Liver (tissue), 9 donors: ENCODE results near the gene PRR5L. TPM values are rescaled to one million over a fixed set of nuclear protein-coding genes. Genes with fewer than 3 reads are reported as not detected.

Experiments
- DNase-seq: peaks from one replicate; pipeline ENCODE4 v3.0.0-alpha.2; 2017; ENCODE audit warnings: low spot score
- H3K27ac ChIP-seq, 2 donors: one replicate each; pipeline ENCODE4 v1.7.0; 2013; ENCODE audit warnings: inconsistent platforms in 2 of 2, low read length in 2 of 2, control low read depth in 1 of 2, low read depth in 1 of 2, mild to moderate bottlenecking in 1 of 2
- H3K27me3 ChIP-seq, 4 donors: one replicate each; pipeline versions ENCODE4 v1.6.1 to v1.7.0; 2013; ENCODE audit warnings: low read length in 3 of 4, inconsistent platforms in 1 of 4, mild to moderate bottlenecking in 1 of 4, moderate library complexity in 1 of 4; ENCODE audit not compliant: control insufficient read depth in 4 of 4, insufficient read depth in 4 of 4
- H3K36me3 ChIP-seq, 4 donors: one replicate each; pipeline versions ENCODE4 v1.6.1 to v1.7.0; 2013; ENCODE audit warnings: low read length in 3 of 4, mild to moderate bottlenecking in 3 of 4, low read depth in 1 of 4, moderate library complexity in 1 of 4; ENCODE audit not compliant: control insufficient read depth in 4 of 4, insufficient read depth in 3 of 4
- H3K4me1 ChIP-seq, 4 donors: one replicate each; pipeline versions ENCODE4 v1.6.1 to v1.7.0; 2013; ENCODE audit warnings: low read length in 3 of 4, mild to moderate bottlenecking in 3 of 4, moderate library complexity in 1 of 4; ENCODE audit not compliant: control insufficient read depth in 4 of 4, insufficient read depth in 4 of 4
- H3K4me3 ChIP-seq, 3 donors: one replicate each; pipeline versions ENCODE4 v1.6.1 to v1.7.0; 2013; ENCODE audit warnings: low read length in 3 of 3, control low read depth in 1 of 3, low read depth in 1 of 3, mild to moderate bottlenecking in 1 of 3
- H3K9ac ChIP-seq, 2 donors: one replicate each; pipeline ENCODE4 v1.7.0; 2013; ENCODE audit warnings: low read length in 2 of 2, mild to moderate bottlenecking in 2 of 2, moderate library complexity in 2 of 2, control low read depth in 1 of 2, low read depth in 1 of 2
- H3K9me3 ChIP-seq, 4 donors: one replicate each; pipeline versions ENCODE4 v1.6.1 to v1.7.0; 2013; ENCODE audit warnings: low read length in 3 of 4; ENCODE audit not compliant: control insufficient read depth in 4 of 4
- EGR1 ChIP-seq, 2 donors: IDR thresholded peaks; 2 replicates each; pipeline ENCODE4 v1.6.1; 2016 to 2018; ENCODE audit warnings: antibody characterized with exemption in 2 of 2, low read depth in 2 of 2
- FOXA1 ChIP-seq: IDR thresholded peaks from 2 replicates; pipeline ENCODE4 v1.6.1; 2016; ENCODE audit warnings: antibody characterized with exemption
- FOXA2 ChIP-seq: IDR thresholded peaks from 2 replicates; pipeline ENCODE4 v1.6.1; 2016; ENCODE audit warnings: antibody characterized with exemption
- GABPA ChIP-seq, 2 donors: IDR thresholded peaks in 1 of 2; conservative IDR thresholded peaks in 1 of 2; 2 replicates each; pipeline ENCODE4 v1.6.1; 2016; ENCODE audit warnings: antibody characterized with exemption in 2 of 2, mild to moderate bottlenecking in 1 of 2, moderate library complexity in 1 of 2
- JUND ChIP-seq, 2 donors: IDR thresholded peaks; 2 replicates each; pipeline ENCODE4 v1.6.1; 2016; ENCODE audit warnings: antibody characterized with exemption in 2 of 2
- NR2F2 ChIP-seq: IDR thresholded peaks from 2 replicates; pipeline ENCODE4 v1.6.1; 2016; ENCODE audit warnings: antibody characterized with exemption
- RAD21 ChIP-seq, 2 donors: IDR thresholded peaks; 2 replicates each; pipeline ENCODE4 v1.6.1; 2016; ENCODE audit warnings: antibody characterized with exemption in 2 of 2, mild to moderate bottlenecking in 2 of 2
- RXRA ChIP-seq, 2 donors: IDR thresholded peaks; 2 replicates each; pipeline ENCODE4 v1.6.1; 2017 to 2018; ENCODE audit warnings: antibody characterized with exemption in 2 of 2, mild to moderate bottlenecking in 1 of 2
- SP1 ChIP-seq: IDR thresholded peaks from 2 replicates; pipeline ENCODE4 v1.6.1; 2018; ENCODE audit warnings: antibody characterized with exemption, mild to moderate bottlenecking
- TAF1 ChIP-seq: conservative IDR thresholded peaks from 2 replicates; pipeline ENCODE4 v1.6.1; 2016; ENCODE audit warnings: antibody characterized with exemption, mild to moderate bottlenecking
- WGBS: extraction: QIAGEN DNeasy Blood & Tissue Kit; methylation state at CpG from one replicate; pipeline ENCODE4 v1.1.7; 2013; 5-methylcytosine and 5-hydroxymethylcytosine counted together
- polyA plus RNA-seq, 2 donors: library from polyadenylated mRNA; stranded (reverse) in 1 of 2; unstranded in 1 of 2; fragments of 200-250 nt in 1 of 2; fragments of >200 nt in 1 of 2; fragmentation: Nextera tagmentation in 1 of 2; extraction: Ambion mirVana in 1 of 2; gene quantifications; one replicate each; pipeline versions ENCODE4 v1.2.1 to v1.2.3, GENCODE V29; 2013 to 2015
- total RNA-seq, 2 donors: library from RNA; depleted of rRNA; stranded (reverse); fragments of >200 nt; gene quantifications; one replicate each; pipeline ENCODE4 v1.2.3, GENCODE V29; 2014
- TF ChIP-seq, protein P1 (sequence below): IDR thresholded peaks from 2 replicates; pipeline ENCODE4 v1.6.1; 2016; ENCODE audit warnings: antibody characterized with exemption
- TF ChIP-seq, protein P2 (sequence below): IDR thresholded peaks from 2 replicates; pipeline ENCODE4 v1.6.1; 2016; ENCODE audit warnings: antibody characterized with exemption
- TF ChIP-seq, protein P3 (sequence below): IDR thresholded peaks from 2 replicates; pipeline ENCODE4 v1.6.1; 2016; ENCODE audit warnings: antibody characterized with exemption
- TF ChIP-seq, protein P4 (sequence below): fragments of 150-350 bp; IDR thresholded peaks from 2 replicates; pipeline ENCODE4 v1.5.1; 2017; ENCODE audit warnings: improper control_type of control experiment, low read depth, low read length; ENCODE audit not compliant: missing input control
- TF ChIP-seq, protein P5 (sequence below): IDR thresholded peaks from 2 replicates; pipeline ENCODE4 v1.6.1; 2016; ENCODE audit warnings: antibody characterized with exemption, mild to moderate bottlenecking
- donor health status: healthy.
- donor health status: healthy.
- donor health status: healthy.
- donor health status: healthy.
- donor health status: healthy.

PRR5L gene
- total and polyA plus RNA-seq, 4 donors = 1.2 to 8.5 (median 4.5) TPM

DNA sequence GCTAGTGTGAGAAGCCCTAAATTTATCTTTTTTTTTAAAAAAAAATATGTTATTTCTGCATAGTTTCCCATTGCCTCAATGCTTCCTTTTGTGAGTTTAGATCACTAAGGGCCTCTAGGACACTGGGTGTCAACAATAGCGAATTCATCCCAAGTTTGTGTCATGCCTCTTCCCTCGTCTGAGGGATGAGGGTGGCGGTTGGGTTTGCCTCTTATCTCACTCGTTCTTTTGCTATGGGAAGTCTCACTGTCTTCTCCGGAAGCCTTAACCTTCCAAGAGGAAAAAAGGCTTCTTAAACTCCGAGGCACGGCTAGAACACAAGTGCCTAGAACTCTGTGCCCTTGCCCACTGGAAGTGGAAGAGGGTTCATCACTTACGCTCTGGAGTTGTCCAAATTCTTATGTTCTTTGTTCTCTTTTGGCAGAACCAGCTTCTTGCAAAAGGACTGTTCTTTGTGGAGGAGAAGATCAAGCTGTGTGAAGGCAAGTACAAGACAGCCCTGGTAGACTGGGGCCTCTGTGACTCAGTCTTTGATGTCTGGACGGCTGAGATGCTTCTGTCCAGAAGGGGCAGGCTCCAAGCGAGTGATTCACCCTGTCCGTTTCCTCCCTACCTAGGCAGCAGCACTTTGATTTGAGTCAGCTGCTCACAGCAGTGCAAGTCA is 135.5 kb downstream of the PRR5L start (continued):
- TF ChIP-seq, protein P1, sequence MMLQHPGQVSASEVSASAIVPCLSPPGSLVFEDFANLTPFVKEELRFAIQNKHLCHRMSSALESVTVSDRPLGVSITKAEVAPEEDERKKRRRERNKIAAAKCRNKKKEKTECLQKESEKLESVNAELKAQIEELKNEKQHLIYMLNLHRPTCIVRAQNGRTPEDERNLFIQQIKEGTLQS = no peak
- TF ChIP-seq, protein P2, sequence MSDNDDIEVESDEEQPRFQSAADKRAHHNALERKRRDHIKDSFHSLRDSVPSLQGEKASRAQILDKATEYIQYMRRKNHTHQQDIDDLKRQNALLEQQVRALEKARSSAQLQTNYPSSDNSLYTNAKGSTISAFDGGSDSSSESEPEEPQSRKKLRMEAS = no peak
- TF ChIP-seq, protein P3, sequence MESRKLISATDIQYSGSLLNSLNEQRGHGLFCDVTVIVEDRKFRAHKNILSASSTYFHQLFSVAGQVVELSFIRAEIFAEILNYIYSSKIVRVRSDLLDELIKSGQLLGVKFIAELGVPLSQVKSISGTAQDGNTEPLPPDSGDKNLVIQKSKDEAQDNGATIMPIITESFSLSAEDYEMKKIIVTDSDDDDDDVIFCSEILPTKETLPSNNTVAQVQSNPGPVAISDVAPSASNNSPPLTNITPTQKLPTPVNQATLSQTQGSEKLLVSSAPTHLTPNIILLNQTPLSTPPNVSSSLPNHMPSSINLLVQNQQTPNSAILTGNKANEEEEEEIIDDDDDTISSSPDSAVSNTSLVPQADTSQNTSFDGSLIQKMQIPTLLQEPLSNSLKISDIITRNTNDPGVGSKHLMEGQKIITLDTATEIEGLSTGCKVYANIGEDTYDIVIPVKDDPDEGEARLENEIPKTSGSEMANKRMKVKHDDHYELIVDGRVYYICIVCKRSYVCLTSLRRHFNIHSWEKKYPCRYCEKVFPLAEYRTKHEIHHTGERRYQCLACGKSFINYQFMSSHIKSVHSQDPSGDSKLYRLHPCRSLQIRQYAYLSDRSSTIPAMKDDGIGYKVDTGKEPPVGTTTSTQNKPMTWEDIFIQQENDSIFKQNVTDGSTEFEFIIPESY = no peak
- TF ChIP-seq RXRA (IDR thresholded peaks at IDR 0.05) = no peak
- no peak for TF ChIP-seq SP1
- no peak for TF ChIP-seq NR2F2
- TF ChIP-seq JUND (IDR thresholded peaks at IDR 0.05) = no peak
- TF ChIP-seq EGR1 (IDR thresholded peaks at IDR 0.05; ENCODE audit: low read depth in 2 of 2) = no peak

DNA sequence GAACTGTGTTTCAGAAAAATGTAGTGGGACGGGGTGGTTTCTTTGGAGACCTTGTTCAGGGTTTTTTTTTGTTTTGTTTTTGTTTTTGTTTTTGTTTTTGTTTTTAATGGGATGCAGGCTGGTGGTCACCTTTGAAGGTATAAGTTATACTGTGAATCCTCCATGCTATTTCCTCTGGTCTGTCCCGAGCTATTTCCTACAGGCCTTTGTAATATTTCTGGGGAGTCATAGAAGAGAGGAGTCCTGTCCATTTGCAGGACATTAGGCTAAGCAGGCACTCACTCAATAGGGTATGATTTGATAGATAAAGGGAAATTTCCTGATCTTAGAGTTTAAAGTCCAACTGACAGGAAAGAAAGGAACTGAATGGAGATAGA is 136.0 kb downstream of the PRR5L start:
- 88% methylated on average over 2 of the region's 2 CpGs for WGBS
- no peaks in the 10 kb centered on the region for H3K4me1 ChIP-seq

More for the DNA sequence above, 136.0 kb downstream of the PRR5L start:
- Histone ChIP-seq H3K27me3 (no peaks in the 10 kb centered on the region), H3K36me3 (no peaks in the 10 kb centered on the region), H3K9me3 (no peaks in the 10 kb centered on the region), H3K27ac (no peak overlapping the region), H3K4me3 (no peak overlapping the region), H3K9ac (no peak overlapping the region)
- DNase-seq = no peak
- no peak for TF ChIP-seq FOXA1
- no peak for TF ChIP-seq RXRA (IDR thresholded peaks at IDR 0.05)
- TF ChIP-seq, protein P4, sequence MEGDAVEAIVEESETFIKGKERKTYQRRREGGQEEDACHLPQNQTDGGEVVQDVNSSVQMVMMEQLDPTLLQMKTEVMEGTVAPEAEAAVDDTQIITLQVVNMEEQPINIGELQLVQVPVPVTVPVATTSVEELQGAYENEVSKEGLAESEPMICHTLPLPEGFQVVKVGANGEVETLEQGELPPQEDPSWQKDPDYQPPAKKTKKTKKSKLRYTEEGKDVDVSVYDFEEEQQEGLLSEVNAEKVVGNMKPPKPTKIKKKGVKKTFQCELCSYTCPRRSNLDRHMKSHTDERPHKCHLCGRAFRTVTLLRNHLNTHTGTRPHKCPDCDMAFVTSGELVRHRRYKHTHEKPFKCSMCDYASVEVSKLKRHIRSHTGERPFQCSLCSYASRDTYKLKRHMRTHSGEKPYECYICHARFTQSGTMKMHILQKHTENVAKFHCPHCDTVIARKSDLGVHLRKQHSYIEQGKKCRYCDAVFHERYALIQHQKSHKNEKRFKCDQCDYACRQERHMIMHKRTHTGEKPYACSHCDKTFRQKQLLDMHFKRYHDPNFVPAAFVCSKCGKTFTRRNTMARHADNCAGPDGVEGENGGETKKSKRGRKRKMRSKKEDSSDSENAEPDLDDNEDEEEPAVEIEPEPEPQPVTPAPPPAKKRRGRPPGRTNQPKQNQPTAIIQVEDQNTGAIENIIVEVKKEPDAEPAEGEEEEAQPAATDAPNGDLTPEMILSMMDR = no peak
- TF ChIP-seq, protein P5, sequence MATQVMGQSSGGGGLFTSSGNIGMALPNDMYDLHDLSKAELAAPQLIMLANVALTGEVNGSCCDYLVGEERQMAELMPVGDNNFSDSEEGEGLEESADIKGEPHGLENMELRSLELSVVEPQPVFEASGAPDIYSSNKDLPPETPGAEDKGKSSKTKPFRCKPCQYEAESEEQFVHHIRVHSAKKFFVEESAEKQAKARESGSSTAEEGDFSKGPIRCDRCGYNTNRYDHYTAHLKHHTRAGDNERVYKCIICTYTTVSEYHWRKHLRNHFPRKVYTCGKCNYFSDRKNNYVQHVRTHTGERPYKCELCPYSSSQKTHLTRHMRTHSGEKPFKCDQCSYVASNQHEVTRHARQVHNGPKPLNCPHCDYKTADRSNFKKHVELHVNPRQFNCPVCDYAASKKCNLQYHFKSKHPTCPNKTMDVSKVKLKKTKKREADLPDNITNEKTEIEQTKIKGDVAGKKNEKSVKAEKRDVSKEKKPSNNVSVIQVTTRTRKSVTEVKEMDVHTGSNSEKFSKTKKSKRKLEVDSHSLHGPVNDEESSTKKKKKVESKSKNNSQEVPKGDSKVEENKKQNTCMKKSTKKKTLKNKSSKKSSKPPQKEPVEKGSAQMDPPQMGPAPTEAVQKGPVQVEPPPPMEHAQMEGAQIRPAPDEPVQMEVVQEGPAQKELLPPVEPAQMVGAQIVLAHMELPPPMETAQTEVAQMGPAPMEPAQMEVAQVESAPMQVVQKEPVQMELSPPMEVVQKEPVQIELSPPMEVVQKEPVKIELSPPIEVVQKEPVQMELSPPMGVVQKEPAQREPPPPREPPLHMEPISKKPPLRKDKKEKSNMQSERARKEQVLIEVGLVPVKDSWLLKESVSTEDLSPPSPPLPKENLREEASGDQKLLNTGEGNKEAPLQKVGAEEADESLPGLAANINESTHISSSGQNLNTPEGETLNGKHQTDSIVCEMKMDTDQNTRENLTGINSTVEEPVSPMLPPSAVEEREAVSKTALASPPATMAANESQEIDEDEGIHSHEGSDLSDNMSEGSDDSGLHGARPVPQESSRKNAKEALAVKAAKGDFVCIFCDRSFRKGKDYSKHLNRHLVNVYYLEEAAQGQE = no peak
- TF ChIP-seq GABPA (IDR thresholded peaks at IDR 0.05 in 1 of 2, conservative IDR thresholded peaks at IDR 0.05 in 1 of 2) = no peak
- no peak for TF ChIP-seq EGR1 (IDR thresholded peaks at IDR 0.05; ENCODE audit: low read depth in 2 of 2)
- TF ChIP-seq SP1 = no peak
- TF ChIP-seq, protein P1 = no peak
- no peak for TF ChIP-seq TAF1
- TF ChIP-seq RAD21 (IDR thresholded peaks at IDR 0.05) = no peak
- TF ChIP-seq JUND (IDR thresholded peaks at IDR 0.05) = no peak
- TF ChIP-seq FOXA2 = no peak
